GM20431 (cell line): ENCODE results near the gene PNPLA7.
"Not testable (repeated sequence)": the region's sequence is repeated elsewhere in the genome, so short reads cannot be mapped to it uniquely, and the experiment has no call there.

ENCODE experiments used
- in situ Hi-C: fragments of 300-500 bp; cut with MseI, MboI; formaldehyde crosslinking; loops from one replicate; pipeline ENCODE4 v1.15.0; 2020; ENCODE audit warnings: low sequenced_read_pairs; ENCODE audit not compliant: unreplicated experiment

Gene PNPLA7

GRCh38 chr9:137484551-137485315 lies 65.5 kb downstream of the PNPLA7 start:
- in situ Hi-C loops: no loop called here

GRCh38 chr9:137482094-137482781 lies 68.0 kb downstream of the PNPLA7 start:
- in situ Hi-C loops: no loop called here

GRCh38 chr9:137480686-137481683 lies 69.2 kb downstream of the PNPLA7 start:
- in situ Hi-C loops: no loop called here

- in situ Hi-C loops: no loop called here
These were observed 70.1 kb downstream of the PNPLA7 start for GRCh38 chr9:137479892-137480685.

- in situ Hi-C loops: no loop called here
These were observed 71.0 kb downstream of the PNPLA7 start for GRCh38 chr9:137478962-137479861.

GRCh38 chr9:137478613-137478961 lies 71.6 kb downstream of the PNPLA7 start:
- in situ Hi-C loops: no loop called here

- in situ Hi-C loops: no loop called here
These were observed 72.2 kb downstream of the PNPLA7 start for GRCh38 chr9:137477778-137478612.

GRCh38 chr9:137476856-137477255 lies 73.3 kb downstream of the PNPLA7 start:
- in situ Hi-C loops: no loop called here

- in situ Hi-C loops: no loop called here
These were observed 74.5 kb downstream of the PNPLA7 start for GRCh38 chr9:137475666-137476065.

- in situ Hi-C loops: no loop called here
These were observed 75.9 kb downstream of the PNPLA7 start for GRCh38 chr9:137474271-137474670.

- in situ Hi-C loops: no loop called here
These were observed 79.4 kb downstream of the PNPLA7 start for GRCh38 chr9:137470785-137471184.

GRCh38 chr9:137467896-137468295 lies 82.3 kb downstream of the PNPLA7 start:
- in situ Hi-C loops: no loop called here

GRCh38 chr9:137467161-137467581 lies 83.0 kb downstream of the PNPLA7 start:
- in situ Hi-C loops: no loop called here

- in situ Hi-C loops: not testable (repeated sequence)
These were observed 83.7 kb downstream of the PNPLA7 start for GRCh38 chr9:137466389-137467085.

- in situ Hi-C loops: no loop called here
These were observed 84.3 kb downstream of the PNPLA7 start for GRCh38 chr9:137465720-137466388.

GRCh38 chr9:137465000-137465719 lies 85.0 kb downstream of the PNPLA7 start:
- in situ Hi-C loops: no loop called here
